GM21825 (cell line): Measurements from ENCODE around the gene RABIF.
"Not testable (repeated sequence)": the region's sequence is repeated elsewhere in the genome, so short reads cannot be mapped to it uniquely, and the experiment has no call there.

Experiments
- ATAC-seq: cut with Tn5 transposase; IDR thresholded peaks from one replicate; pipeline ENCODE4 v1.9.1; 2021; ENCODE audit warnings: mild to moderate bottlenecking, moderate library complexity; ENCODE audit not compliant: unreplicated experiment

Gene RABIF

DNA sequence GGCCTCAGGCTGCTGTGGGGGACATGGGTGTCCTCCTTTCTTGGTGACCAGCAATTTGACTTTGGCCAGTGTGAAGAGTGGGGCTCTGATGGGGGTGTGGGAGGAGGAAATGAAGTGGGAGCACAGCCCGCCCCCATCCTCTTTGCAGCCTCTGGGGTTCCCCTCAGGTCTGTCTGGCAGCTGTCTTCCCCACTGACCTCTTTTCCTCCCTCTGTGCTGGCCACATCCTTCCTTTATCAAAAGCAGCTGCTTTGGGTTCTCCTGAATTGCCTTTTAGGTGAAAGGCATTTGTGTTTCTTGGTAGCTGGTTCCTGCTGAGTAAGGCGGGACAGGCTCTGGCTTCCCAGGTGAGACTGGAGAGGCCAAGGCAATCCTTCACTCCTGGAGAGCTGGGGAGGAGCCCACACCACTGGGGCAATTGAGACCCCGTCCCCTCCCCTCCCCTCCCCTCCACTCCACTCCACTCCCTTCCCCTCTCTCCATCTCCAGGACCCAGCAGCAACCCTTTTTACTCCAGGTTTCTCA lies 53.3 kb downstream of the RABIF start:
- ATAC-seq: no peak

GRCh38 chr1:202834771-202835547 lies 54.0 kb downstream of the RABIF start:
- no peak for ATAC-seq

GRCh38 chr1:202831906-202832305 lies 57.0 kb downstream of the RABIF start:
- no peak for ATAC-seq

DNA sequence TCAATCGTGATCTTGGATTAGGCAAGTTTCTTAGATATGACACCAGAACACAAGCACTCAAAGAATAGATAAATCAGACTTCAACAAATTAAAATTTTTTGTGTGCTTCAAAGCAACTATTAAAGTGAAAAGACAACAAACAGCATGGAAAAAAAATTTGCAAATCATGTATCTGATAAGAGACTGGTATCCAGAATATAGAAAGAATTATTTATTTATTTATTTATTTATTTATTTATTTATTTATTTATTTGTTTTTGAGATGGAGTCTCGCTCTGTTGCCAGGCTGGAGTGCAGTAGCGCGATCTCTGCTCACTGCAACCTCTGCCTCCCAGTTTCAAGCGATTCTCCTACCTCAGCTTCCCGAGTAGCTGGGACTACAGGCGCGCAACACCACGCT lies 59.7 kb downstream of the RABIF start:
- not testable (repeated sequence) for ATAC-seq
